GM12878 (cell line): ENCODE results near the gene SERPINB10. TPM values are rescaled to one million over a fixed set of nuclear protein-coding genes. Genes with fewer than 3 reads are reported as not detected.

Source experiments
- ATAC-seq: fragments of 200-7000 bp; cut with Tn5 transposase; 3 replicates; pipeline ENCODE4 v1.9.1; 2020; ENCODE audit warnings: mild to moderate bottlenecking, moderate library complexity
- BruUV-seq: library from RNA; stranded (reverse); fragments of 400-500 nt; replicated peaks from 2 replicates; lab custom pipeline; 2021; lab: Mats Ljungman, UMichigan
- CTCF ChIA-PET: fragments of 300-600 bp; sonication (Branson Sonifier 250); formaldehyde crosslinking; extraction: SDS; loops from one replicate; lab custom pipeline; 2021; ENCODE audit warnings: inconsistent platforms; lab: Yijun Ruan, JAX
- POLR2A ChIA-PET: fragments of 350-600 bp; formaldehyde crosslinking; extraction: SDS; loops from one replicate; lab custom pipeline; 2021; ENCODE audit warnings: inconsistent platforms; lab: Charles Lee
- RAD21 ChIA-PET: fragments of 300-600 bp; sonication (Branson Sonifier 250); formaldehyde crosslinking; loops from one replicate; lab custom pipeline; 2023; ENCODE audit warnings: antibody characterized with exemption; ENCODE audit not compliant: unreplicated experiment; lab: Charles Lee
- SMC1A ChIA-PET: fragments of 300-600 bp; sonication (Branson Sonifier 250); formaldehyde crosslinking; loops from one replicate; lab custom pipeline; 2023; ENCODE audit not compliant: unreplicated experiment, uncharacterized antibody; lab: Charles Lee
- DNase-seq: peaks from one replicate; pipeline ENCODE4 v3.0.0-alpha.2; 2011; ENCODE audit warnings: low read depth, low spot score
- FAIRE-seq: peaks from 3 replicates; lab custom pipeline; 2011; peaks lifted over from hg19 to GRCh38; lab: Jason Lieb, UNC
- H2AFZ ChIP-seq: 2 replicates; pipeline ENCODE4 v1.6.0; 2011; ENCODE audit warnings: low read depth, low read length, control low read depth; ENCODE audit not compliant: control insufficient read depth
- H3K27ac ChIP-seq: 2 replicates; pipeline ENCODE4 v1.5.1; 2011; ENCODE audit warnings: control low read depth; ENCODE audit not compliant: control insufficient read depth, insufficient read depth
- H3K27me3 ChIP-seq, 2 experiments: replicated peaks in 1 of 2; 2 replicates each; pipeline versions ENCODE4 v1.6.0 to v1.6.1; 2011; ENCODE audit warnings: low read length in 1 of 2; ENCODE audit not compliant: control insufficient read depth in 2 of 2, insufficient read depth in 2 of 2
- H3K36me3 ChIP-seq, 2 experiments: 2 replicates each; pipeline ENCODE4 v1.5.1; 2011; ENCODE audit warnings: low read length in 1 of 2; ENCODE audit not compliant: control insufficient read depth in 2 of 2, insufficient read depth in 2 of 2
- H3K4me1 ChIP-seq: 2 replicates; pipeline ENCODE4 v1.6.1; 2011; ENCODE audit warnings: mild to moderate bottlenecking, low read length, moderate library complexity, mixed read lengths; ENCODE audit not compliant: control insufficient read depth, insufficient read depth
- H3K4me2 ChIP-seq: 2 replicates; pipeline ENCODE4 v1.6.0; 2011; ENCODE audit warnings: control low read depth; ENCODE audit not compliant: control insufficient read depth, insufficient read depth
- H3K4me3 ChIP-seq: fragments of 200-600 bp; sonication (generic); 2 replicates; pipeline ENCODE4 v1.5.1; 2016
- H3K79me2 ChIP-seq: 2 replicates; pipeline ENCODE4 v1.6.0; 2011; ENCODE audit warnings: low read length; ENCODE audit not compliant: control insufficient read depth, insufficient read depth
- H3K9ac ChIP-seq: 2 replicates; pipeline ENCODE4 v1.8.0; 2011; ENCODE audit warnings: low read length, control low read depth, mixed read lengths; ENCODE audit not compliant: control insufficient read depth, insufficient read depth
- H3K9me3 ChIP-seq: replicated peaks from 3 replicates; pipeline ENCODE4 v1.5.1; 2011; ENCODE audit warnings: mild to moderate bottlenecking, low read length; ENCODE audit not compliant: control insufficient read depth, insufficient read depth
- H4K20me1 ChIP-seq: 2 replicates; pipeline ENCODE4 v1.6.0; 2011; ENCODE audit not compliant: control insufficient read depth, insufficient read depth
- BMI1 ChIP-seq: fragments of 450-650 bp; IDR thresholded peaks from 2 replicates; pipeline ENCODE4 v1.6.1; 2016; ENCODE audit warnings: mild to moderate bottlenecking, moderate library complexity, borderline replicate concordance
- CTCF ChIP-seq, 3 experiments: IDR thresholded peaks in 2 of 3; conservative IDR thresholded peaks in 1 of 3; 2 replicates each; pipeline ENCODE4 v1.5.1; 2011; ENCODE audit warnings: low read depth in 3 of 3, low read length in 3 of 3, mild to moderate bottlenecking in 3 of 3, control low read depth in 2 of 3, moderate library complexity in 2 of 3, inconsistent platforms in 1 of 3, mixed read lengths in 1 of 3; ENCODE audit not compliant: control insufficient read depth in 2 of 3, insufficient read depth in 1 of 3; ENCODE audit errors: extremely low read depth in 1 of 3
- HSF1 ChIP-seq: fragments of 150-350 bp; IDR thresholded peaks from 2 replicates; pipeline ENCODE4 v1.6.1; 2014; ENCODE audit warnings: mild to moderate bottlenecking, low read depth, low read length
- IKZF2 ChIP-seq, 2 experiments: fragments of 450-650 bp; IDR thresholded peaks; 2 replicates each; pipeline ENCODE4 v1.6.1; 2017; ENCODE audit warnings: mild to moderate bottlenecking in 2 of 2, moderate library complexity in 2 of 2
- IRF3 ChIP-seq: fragments of 450-650 bp; IDR thresholded peaks from 2 replicates; pipeline ENCODE4 v1.6.1; 2014; ENCODE audit warnings: mild to moderate bottlenecking
- MTA3 ChIP-seq: IDR thresholded peaks from 2 replicates; pipeline ENCODE4 v1.6.1; 2012; ENCODE audit warnings: low read length, inconsistent platforms, borderline replicate concordance
- POLR2A ChIP-seq: IDR thresholded peaks from 2 replicates; pipeline ENCODE4 v1.6.1; 2011; ENCODE audit warnings: low read depth, mild to moderate bottlenecking, low read length
- POLR2AphosphoS5 ChIP-seq: IDR thresholded peaks from 2 replicates; pipeline ENCODE4 v1.6.1; 2011; ENCODE audit warnings: mild to moderate bottlenecking, low read length, inconsistent platforms
- RAD21 ChIP-seq: IDR thresholded peaks from 2 replicates; pipeline ENCODE4 v1.6.1; 2011; ENCODE audit warnings: mild to moderate bottlenecking, low read depth, low read length, moderate library complexity; ENCODE audit not compliant: insufficient read depth
- SRF ChIP-seq, 2 experiments: IDR thresholded peaks; 2 replicates each; pipeline ENCODE4 v1.6.1; 2011; ENCODE audit warnings: low read depth in 2 of 2, low read length in 2 of 2, mild to moderate bottlenecking in 1 of 2, moderate library complexity in 1 of 2
- TCF7 ChIP-seq: IDR thresholded peaks from 2 replicates; pipeline ENCODE4 v1.6.1; 2014; ENCODE audit warnings: antibody characterized with exemption, borderline replicate concordance
- ZBED1 ChIP-seq: IDR thresholded peaks from 2 replicates; pipeline ENCODE4 v1.6.1; 2016; ENCODE audit warnings: borderline replicate concordance
- ZBTB11 ChIP-seq: fragments of 450-650 bp; formaldehyde crosslinking; IDR thresholded peaks from 2 replicates; pipeline ENCODE4 v1.5.0; 2022; ENCODE audit warnings: mild to moderate bottlenecking, missing genetic modification characterization
- WGBS: methylation state at CpG from one replicate; pipeline ENCODE4 v1.1.6; 2016; ENCODE audit warnings: low lambda C conversion rate; ENCODE audit not compliant: insufficient replicate concordance, insufficient coverage; ENCODE audit errors: missing lambda C conversion rate; 5-methylcytosine and 5-hydroxymethylcytosine counted together
- in situ Hi-C: fragments of 300-500 bp; cut with MboI; formaldehyde crosslinking; loops from 9 replicates; pipeline ENCODE4 v1.14.3; 2018; ENCODE audit warnings: mixed read lengths
- intact Hi-C: fragments of 100-400 bp; cut with micrococcal nuclease; formaldehyde crosslinking; loops from one replicate; pipeline ENCODE4 v1.14.2; 2022; ENCODE audit not compliant: unreplicated experiment
- polyA plus RNA-seq, 11 experiments: library from polyadenylated mRNA; depleted of rRNA in 4 of 11; unstranded in 6 of 11; stranded (reverse) in 5 of 11; fragments of >200 nt; fragmentation: Nextera tagmentation in 4 of 11; fragmentation: Illumina TruSeq in 1 of 11; extraction: Ambion mirVana in 4 of 11; extraction: Trizol in 1 of 11; gene quantifications; 1 replicate in 1 of 11; 2 replicates in 10 of 11; pipeline versions ENCODE4 v1.2.1 to v1.2.3, GENCODE V29; 2011 to 2016; ENCODE audit warnings: inconsistent platforms in 2 of 11, missing spikeins in 2 of 11, low read depth in 1 of 11
- total RNA-seq, 4 experiments: library from RNA; depleted of rRNA in 3 of 4; stranded (reverse); fragments of >200 nt in 3 of 4; fragmentation: Illumina TruSeq in 1 of 4; extraction: Trizol in 1 of 4; gene quantifications; 2 replicates each; pipeline versions ENCODE4 v1.2.1 to v1.2.3, GENCODE V29; 2013 to 2021
- TF ChIP-seq, protein P1 (sequence below): fragments of 450-650 bp; IDR thresholded peaks from 2 replicates; pipeline ENCODE4 v1.6.1; 2016; ENCODE audit warnings: mild to moderate bottlenecking

Gene SERPINB10
- total and polyA plus RNA-seq, 10 of the 15 experiments (the other 5 are each of a cell fraction or from before 2014, with no cell fraction given), result 12.0 to 83.5 (median 24.1) TPM

GRCh38 chr18:63963615-63964256, 56.0 kb downstream of the SERPINB10 start:
- ChIA-PET RAD21 (interaction anchor here (1.1 to 2.9 kb wide), 4 partner anchors 10 to 28 kb away, joined by 3 to 17 read pairs (median 6); no protein-coding TSS in a partner anchor), SMC1A (interaction anchor here (0.9 to 3.9 kb wide), 6 partner anchors 10 to 76 kb away, joined by 3 to 29 read pairs (median 10); partner anchors contain the start of gene SERPINB2), POLR2A (no interaction called here), CTCF (interaction anchor here (0.6 to 4.2 kb wide), 33 partner anchors 9 to 1619 kb away, joined by 3 to 54 read pairs (median 3); partner anchors contain the start of gene SERPINB12)
- Histone ChIP-seq H2AFZ (no peak overlapping the region), H4K20me1 (no peaks in the 10 kb centered on the region), H3K4me3 (no peak overlapping the region), H3K4me1 (no peaks in the 10 kb centered on the region), H3K9ac (no peak overlapping the region), H3K4me2 (no peak overlapping the region), H3K27ac (no peak overlapping the region), H3K36me3 (peaks cover 10 to 13% of the 10 kb centered on the region in 2 experiments), H3K9me3 (no peaks in the 10 kb centered on the region), H3K27me3 (no peaks in the 10 kb centered on the region), H3K79me2 (no peaks in the 10 kb centered on the region)
- in situ Hi-C loops (no loop called here), intact Hi-C loops (no loop called here)
- no peak for FAIRE-seq
- DNase-seq, result no peak
- peak; percentile 83 for ATAC-seq
- BruUV-seq, result no TSS peak
- 93% methylated on average over 1 of the region's 1 CpG for WGBS
- TF ChIP-seq POLR2AphosphoS5 (no peak), RAD21 (peak; percentile 57), BMI1 (no peak), ZBTB11 (CRISPR knock-in tag) (no peak), SRF (IDR thresholded peaks at IDR 0.05; ENCODE audit: low read depth in 2 of 2, low read length in 2 of 2) (no peak), POLR2A (no peak), CTCF (IDR thresholded peaks at IDR 0.05 in 2 of 3, conservative IDR thresholded peaks at IDR 0.05 in 1 of 3; ENCODE audit: control insufficient read depth in 2 of 3, extremely low read depth in 1 of 3, insufficient read depth in 1 of 3, low read depth in 3 of 3, low read length in 3 of 3) (peak; percentile 71 to 92 (median 86)), HSF1 (no peak), IKZF2 (IDR thresholded peaks at IDR 0.05) (no peak), ZBED1 (no peak), TCF7 (no peak), IRF3 (no peak), MTA3 (no peak)
- TF ChIP-seq, protein P1, sequence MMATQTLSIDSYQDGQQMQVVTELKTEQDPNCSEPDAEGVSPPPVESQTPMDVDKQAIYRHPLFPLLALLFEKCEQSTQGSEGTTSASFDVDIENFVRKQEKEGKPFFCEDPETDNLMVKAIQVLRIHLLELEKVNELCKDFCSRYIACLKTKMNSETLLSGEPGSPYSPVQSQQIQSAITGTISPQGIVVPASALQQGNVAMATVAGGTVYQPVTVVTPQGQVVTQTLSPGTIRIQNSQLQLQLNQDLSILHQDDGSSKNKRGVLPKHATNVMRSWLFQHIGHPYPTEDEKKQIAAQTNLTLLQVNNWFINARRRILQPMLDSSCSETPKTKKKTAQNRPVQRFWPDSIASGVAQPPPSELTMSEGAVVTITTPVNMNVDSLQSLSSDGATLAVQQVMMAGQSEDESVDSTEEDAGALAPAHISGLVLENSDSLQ, result peak; percentile 85
